Stimulated activated CD8-positive, alpha-beta memory T cell treated with anti-CD3 and anti-CD28 coated beads, Interleukin-12 subunit alpha, Interleukin-12 subunit beta, amount 100 ng/mL, for 24 hours (primary cell): Measurements from ENCODE around the gene SPIB.

ENCODE experiments used
- DNase-seq: peaks from one replicate; pipeline ENCODE4 v3.0.0-alpha.2; 2020; ENCODE audit errors: extremely low read depth

Gene SPIB

DNA sequence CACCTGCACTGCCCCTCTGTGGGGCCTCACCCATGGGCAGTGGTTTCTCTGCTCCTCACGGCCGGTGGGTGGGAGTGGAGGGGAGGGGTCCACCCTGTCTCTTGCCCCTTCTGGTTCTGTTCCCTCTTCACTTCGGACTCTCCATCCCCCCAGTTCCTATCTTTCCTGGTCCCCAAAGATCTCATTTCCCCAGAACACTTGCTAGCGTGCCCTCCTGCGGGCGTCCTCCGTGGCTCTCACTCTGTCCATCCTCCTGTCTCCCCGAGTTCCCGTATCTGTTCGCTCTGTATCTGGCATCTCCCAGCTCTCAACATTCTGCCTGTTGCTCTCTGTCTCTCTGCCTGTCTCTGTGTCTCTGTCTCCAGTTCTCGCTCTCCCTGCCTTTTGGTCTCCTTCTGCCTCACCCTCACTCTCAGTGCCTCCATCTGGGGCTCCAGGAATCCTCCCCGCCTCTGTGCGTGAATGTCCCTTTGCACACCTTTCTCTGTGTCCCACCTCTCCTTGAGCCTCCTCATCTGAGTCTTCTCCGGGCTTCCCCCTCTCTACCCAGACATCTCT lies 363 bp downstream of the SPIB start:
- DNase-seq: no peak

DNA sequence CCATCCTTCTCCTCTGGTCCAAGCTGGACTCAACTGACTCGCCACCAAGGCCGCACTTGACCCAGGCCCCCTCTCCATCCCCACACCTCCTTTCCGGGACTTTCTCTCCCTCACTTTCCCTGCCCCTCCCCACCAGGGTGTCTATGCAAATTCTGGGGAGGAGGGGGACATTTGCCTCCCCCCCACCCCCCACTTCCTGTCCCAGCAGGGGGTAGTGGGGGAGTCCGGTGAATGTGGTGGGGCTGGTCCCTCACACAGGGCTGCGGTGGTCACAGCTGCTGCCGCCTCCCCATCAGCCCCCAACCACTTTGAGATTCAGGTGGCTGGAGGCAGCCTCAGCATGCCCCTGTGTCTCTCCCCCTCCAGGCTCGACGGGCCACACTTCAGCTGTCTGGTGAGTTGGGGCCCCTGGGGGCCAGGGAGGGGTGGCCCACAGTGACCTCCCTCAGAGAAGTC lies 870 bp downstream of the SPIB start:
- no peak for DNase-seq

DNA sequence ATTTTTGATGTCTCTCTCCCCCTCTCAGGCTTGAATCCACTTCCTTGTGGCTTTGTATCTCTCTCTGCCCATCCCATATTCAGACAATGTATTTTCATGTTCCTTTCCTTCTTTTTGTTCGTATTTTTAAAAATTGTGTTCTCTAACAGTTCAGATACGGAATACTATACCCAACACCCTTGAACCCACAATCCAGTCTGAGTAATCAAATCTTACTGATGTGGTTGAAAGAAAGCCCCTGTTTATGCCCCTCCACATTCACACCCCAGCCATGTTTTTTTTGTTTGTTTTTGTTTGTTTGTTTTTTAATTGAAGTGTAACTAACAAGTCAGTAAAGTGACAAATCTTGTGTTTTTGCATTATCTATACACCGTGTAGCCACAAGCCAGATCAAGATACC lies 1.4 kb downstream of the SPIB start:
- DNase-seq: no peak

- no peak for DNase-seq
Measured at GRCh38 chr19:50420808-50421207, 2.1 kb downstream of the SPIB start.

GRCh38 chr19:50422397-50423278 lies 3.9 kb downstream of the SPIB start:
- DNase-seq: no peak

GRCh38 chr19:50423279-50424113 lies 4.8 kb downstream of the SPIB start:
- DNase-seq: no peak

DNA sequence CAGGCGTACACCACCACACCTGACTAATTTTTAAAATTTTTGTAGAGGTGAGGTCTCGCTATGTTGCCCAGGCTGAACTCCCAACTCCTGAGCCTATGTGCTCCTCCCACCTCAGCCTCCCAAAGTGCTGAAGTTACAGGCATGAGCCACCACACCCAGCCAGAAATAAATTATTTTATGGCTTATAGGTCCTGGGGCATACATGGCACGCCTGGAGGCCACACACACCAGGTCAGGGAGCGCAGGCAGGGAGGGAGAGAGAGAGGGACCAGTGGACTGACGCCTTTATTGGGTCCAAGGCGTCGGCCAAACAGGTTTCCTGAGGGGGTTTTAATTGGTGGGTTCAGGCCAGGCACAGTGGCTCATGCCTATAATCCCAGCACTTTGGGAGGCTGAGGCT lies 6.8 kb downstream of the SPIB start:
- DNase-seq: no peak

DNA sequence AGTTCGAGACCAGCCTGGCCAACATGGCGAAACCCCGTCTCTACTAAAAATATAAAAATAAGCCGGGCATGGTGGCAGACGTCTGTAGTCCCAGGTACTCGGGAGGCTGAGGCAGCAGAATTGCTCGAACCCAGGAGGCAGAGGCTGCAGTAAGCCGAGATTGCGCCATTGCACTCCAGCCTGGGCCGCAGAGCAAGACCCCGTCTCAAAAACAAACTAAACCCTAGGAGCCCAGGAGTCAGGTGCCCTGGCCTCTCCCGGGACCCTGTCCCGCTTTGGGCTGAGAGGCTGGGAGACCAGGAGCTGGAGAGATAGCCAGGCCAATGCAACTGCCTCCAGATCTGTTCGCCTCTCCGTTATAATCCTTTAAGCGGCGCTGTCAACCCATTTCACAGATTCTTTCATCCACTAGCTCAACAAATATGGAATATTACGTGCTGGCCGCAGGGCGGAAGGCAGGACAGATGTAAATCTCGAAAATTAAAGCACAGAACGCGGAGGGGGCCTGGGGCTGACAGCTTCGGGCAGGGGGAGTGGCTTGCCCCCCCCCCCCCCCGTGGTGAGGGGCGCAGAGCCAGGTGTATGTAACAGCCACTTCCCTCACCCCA lies 8.7 kb downstream of the SPIB start:
- DNase-seq: no peak

GRCh38 chr19:50427997-50428425 lies 9.3 kb downstream of the SPIB start:
- no peak for DNase-seq

DNA sequence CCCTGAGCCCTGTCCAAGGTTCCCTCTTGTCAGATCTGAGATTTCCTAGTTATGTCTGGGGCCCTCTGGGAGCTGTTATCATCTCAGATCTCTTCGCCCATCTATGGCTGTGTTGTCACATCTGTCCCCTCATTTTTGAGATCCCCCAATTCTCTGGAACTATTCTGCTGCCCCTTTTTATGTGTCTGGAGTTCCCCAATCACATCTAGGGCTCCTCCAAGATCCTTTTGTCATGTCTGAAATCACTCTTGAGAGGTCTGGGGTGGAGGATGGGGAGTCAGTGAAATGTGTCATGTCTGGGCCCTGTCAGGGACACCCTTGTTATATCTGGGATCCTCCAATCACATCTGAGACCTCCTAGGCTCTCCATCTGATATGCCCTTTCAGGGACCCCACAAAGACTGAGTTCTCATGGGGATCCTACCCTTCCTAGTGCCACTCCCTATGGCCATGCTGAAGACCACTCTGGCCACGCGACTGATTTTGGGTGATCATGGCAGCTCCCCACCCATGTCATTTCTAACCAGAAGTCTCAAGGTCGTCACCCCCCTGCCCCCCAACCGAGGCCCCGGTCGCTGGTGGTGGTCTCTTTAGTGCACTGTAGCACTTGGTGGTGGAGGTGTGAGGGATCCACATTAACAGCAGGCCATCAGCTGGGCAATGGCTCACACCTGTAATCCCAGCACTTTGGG lies 10.2 kb downstream of the SPIB start:
- DNase-seq: no peak

DNA sequence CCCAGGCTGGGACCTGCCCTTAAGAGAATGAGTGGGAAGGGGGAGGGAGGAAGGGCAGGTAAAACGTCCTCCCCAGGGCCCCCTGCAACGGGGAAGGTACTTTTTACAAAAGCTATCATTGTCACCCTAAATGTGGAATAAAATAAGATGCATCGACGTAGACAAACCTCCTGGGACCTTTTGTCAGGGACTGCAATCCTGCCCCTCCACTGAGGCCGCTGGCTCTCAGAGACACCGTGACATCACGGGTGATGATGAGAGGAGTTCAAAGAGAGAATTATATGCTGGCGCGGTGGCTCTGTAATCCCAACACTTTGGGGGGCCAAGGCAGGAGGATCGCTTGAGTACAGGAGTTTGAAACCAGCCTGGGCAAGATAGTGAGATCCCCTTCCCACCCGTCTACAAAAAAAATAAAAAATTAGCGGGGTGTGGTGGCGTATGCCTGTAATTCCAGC lies 12.2 kb downstream of the SPIB start:
- DNase-seq: no peak

DNA sequence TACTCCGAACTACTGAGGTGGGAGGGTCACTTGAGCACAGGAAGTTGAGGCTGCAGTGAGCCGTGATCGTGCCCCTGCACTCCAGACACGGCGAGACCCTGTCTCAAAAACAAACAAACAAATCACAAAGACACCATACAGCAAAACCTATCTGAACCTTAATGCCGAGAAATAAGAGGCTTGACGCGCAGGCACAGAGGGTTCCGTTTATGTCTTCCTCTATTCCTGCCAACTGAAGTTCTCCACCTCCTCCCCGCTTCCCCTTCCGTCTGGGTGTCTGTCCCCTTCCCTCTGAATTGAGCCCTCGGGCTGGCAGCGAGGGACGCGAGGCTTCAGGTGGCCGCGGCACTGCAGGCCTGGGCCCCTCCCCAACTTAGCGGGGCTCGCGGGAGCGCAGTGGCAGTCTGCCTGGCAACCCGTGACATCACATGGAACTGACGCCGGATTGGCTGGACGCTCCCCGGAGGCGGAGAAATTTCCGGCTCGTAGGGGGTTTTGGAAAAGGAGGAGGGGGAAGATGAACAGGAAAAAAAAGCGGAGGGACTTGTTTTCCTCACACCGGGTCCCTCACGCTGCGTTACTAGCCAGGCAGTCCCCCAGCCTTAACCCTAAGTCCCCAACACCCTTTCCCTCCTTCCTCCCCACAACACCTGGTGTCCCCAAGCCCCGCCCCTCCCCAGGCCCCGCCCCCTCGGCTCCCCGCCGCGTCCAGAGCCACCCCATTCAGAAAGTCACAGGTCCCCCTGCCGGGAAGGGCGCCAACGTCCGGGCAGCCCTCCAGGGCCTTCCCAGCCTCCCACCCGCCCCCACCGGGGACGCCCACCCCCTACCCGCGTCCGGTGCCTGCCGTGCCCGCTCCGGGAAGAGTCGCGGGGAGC lies 12.8 kb downstream of the SPIB start:
- peak; percentile 62 for DNase-seq

DNA sequence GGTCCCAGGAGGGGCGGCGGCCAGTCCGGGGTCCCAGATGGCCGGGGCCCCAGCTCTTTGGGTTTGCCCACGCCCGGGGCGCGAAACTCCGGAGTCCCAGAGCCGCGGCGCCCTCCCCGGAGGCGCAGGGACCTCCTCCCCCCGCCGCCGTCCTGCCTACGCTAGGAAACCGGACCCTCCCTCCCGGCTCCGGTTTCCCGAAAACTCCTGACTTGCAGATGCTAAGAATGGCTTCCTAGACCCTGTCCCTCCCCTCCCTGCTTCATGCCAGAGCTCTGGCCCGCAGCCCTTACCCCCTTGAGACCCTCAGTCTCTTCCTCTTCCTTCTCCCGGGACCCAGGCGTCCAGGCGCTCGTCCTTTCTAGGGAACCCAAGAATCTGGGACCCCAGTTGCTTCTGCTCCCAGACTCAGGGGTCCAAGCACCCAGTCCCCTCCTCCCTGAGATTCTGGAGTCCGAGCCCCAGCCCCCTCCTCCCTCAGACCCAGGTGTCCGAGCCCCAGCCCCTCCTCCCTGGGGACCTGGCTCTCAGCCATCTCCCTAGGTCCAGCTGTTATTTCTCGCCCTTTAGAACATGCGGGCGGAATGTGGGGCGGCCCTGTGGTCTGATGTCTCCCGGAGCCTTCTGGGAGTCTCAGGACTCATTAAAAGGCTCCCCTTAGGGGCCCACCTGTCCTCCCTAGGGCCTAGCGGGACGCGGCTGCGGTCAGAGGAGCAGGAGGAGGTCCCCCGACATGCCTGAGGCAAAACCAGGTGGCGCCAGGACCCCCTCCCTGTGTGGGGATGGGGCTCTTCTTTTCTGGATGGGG lies 13.7 kb downstream of the SPIB start, which contains the start of gene MYBPC2:
MYBPC2 (plus strand) TSS at position 672 of the 808 bp plus-strand sequence; CDS start at position 734, 62 bp downstream.
- no peak for DNase-seq

GRCh38 chr19:50433201-50434180 lies 14.8 kb downstream of the SPIB start:
- no peak for DNase-seq

DNA sequence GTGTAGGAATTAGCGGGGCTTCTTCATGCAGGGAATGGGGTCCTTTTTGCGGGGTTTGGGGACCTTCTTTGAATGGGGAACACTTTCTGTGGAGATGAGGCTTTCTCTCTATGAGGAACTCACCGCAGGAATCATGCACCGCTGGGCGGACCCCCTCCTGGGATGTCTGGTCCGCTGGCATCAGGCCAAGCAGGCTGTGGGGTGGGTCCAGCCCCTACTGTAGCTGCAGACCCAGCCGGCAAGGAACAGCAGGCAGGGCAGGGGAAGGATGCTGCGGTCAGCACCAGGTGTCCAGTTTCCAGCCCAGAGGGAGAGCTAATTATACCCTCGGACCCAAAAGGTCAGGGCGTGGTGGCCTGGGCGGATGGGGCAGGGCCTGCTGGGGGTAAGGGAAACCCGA lies 15.8 kb downstream of the SPIB start:
- no peak for DNase-seq

- no peak for DNase-seq
Measured at GRCh38 chr19:50435221-50435620, 16.5 kb downstream of the SPIB start.

- no peak for DNase-seq
Measured at GRCh38 chr19:50435627-50436026, 16.9 kb downstream of the SPIB start.

DNA sequence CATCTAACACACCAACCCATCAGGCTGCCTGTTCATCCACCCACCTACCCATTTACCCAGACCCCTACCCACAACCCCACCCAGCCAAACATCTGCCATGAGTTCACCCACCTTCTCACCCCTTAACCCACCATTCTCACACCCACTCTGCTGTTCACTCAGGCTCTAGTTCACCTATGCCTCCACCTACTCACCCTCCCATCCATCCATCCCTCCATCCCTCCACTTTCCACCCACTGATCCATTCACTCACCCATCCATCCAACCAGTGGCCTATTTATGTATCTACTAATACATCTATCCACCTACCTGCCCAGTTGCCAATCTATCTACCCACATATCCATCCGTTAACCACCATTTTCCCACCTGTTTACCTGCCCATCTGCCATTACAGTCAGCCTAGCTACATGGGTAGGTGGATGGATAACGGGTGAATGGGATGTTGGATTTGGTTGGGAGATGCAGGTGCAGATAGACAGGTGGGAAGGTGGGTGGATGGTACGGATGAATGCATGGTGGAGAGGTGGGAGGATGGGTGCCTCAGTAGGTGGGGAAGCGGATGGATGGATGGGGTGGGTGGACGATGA lies 19.2 kb downstream of the SPIB start:
- DNase-seq: no peak
